K562 (cell line): ENCODE results near the gene YPEL3. TPM values are rescaled to one million over a fixed set of nuclear protein-coding genes. Genes with fewer than 3 reads are reported as not detected.
A peak's percentile ranks its signal among the peaks of the same experiment; 100 is the strongest.

Experiments
- BRF1 ChIP-seq: IDR thresholded peaks from 3 replicates; pipeline ENCODE4 v1.6.1; 2011; ENCODE audit warnings: borderline replicate concordance, mild to moderate bottlenecking; ENCODE audit not compliant: insufficient read length; ENCODE audit errors: extremely low read depth
- CBX8 ChIP-seq: fragments of 200-600 bp; sonication (generic); IDR thresholded peaks from 2 replicates; pipeline ENCODE4 v1.6.1; 2012; ENCODE audit warnings: borderline replicate concordance, mixed run types, low read depth, mild to moderate bottlenecking, moderate library complexity, mixed read lengths, low read length, control low read depth, inconsistent platforms; ENCODE audit not compliant: poor library complexity, severe bottlenecking; ENCODE audit errors: extremely low read depth
- CGGBP1 ChIP-seq: fragments of 250-450 bp; sonication (Bioruptor Pico); IDR thresholded peaks from 2 replicates; pipeline ENCODE4 v1.9.0; 2021; ENCODE audit warnings: mild to moderate bottlenecking
- CHD2 ChIP-seq: IDR thresholded peaks from 2 replicates; pipeline ENCODE4 v1.6.1; 2011; ENCODE audit warnings: low read depth, low read length
- HOXB6 ChIP-seq: fragments of 250-450 bp; sonication (Bioruptor Pico); IDR thresholded peaks from 2 replicates; pipeline ENCODE4 v1.5.1; 2022; ENCODE audit warnings: mild to moderate bottlenecking, borderline replicate concordance
- ILK ChIP-seq: fragments of 450-650 bp; IDR thresholded peaks from 2 replicates; pipeline ENCODE4 v1.6.1; 2016; ENCODE audit warnings: missing genetic modification characterization, low read depth, mild to moderate bottlenecking, missing compliant biosample characterization, moderate library complexity, borderline replicate concordance
- MTA1 ChIP-seq: fragments of 450-650 bp; IDR thresholded peaks from 2 replicates; pipeline ENCODE4 v1.6.1; 2017; ENCODE audit warnings: borderline replicate concordance
- MXD1 ChIP-seq: fragments of 250-450 bp; sonication (Bioruptor Pico); IDR thresholded peaks from 2 replicates; pipeline ENCODE4 v1.8.0; 2021; ENCODE audit warnings: borderline replicate concordance, mild to moderate bottlenecking, moderate library complexity; ENCODE audit not compliant: poor library complexity, severe bottlenecking
- NCOA6 ChIP-seq: fragments of 450-650 bp; IDR thresholded peaks from 2 replicates; pipeline ENCODE4 v1.6.1; 2017; ENCODE audit warnings: mild to moderate bottlenecking
- POU5F1 ChIP-seq: fragments of 150-350 bp; IDR thresholded peaks from 2 replicates; pipeline ENCODE4 v1.6.1; 2014; ENCODE audit warnings: borderline replicate concordance, low read length, low read depth, mild to moderate bottlenecking; ENCODE audit not compliant: partially characterized antibody
- SIRT6 ChIP-seq: IDR thresholded peaks from one replicate; pipeline ENCODE4 v1.6.1; 2012; ENCODE audit warnings: low read depth, mild to moderate bottlenecking, control low read depth, inconsistent platforms, low read length, moderate library complexity
- STAT6 ChIP-seq: sonication (generic); formaldehyde crosslinking; IDR thresholded peaks from 2 replicates; pipeline ENCODE4 v1.8.1; 2023; ENCODE audit warnings: mild to moderate bottlenecking, missing genetic modification reagents
- TCF3 ChIP-seq: sonication (generic); formaldehyde crosslinking; IDR thresholded peaks from 2 replicates; pipeline ENCODE4 v1.4.0; 2020; ENCODE audit warnings: mild to moderate bottlenecking, missing genetic modification reagents
- TEAD4 ChIP-seq, 2 experiments: sonication (generic) in 1 of 2; formaldehyde crosslinking in 1 of 2; IDR thresholded peaks; 2 replicates each; pipeline versions ENCODE4 v1.6.1 to v1.8.0; 2012 to 2022; ENCODE audit warnings: borderline replicate concordance in 1 of 2, inconsistent platforms in 1 of 2, low read length in 1 of 2, mild to moderate bottlenecking in 1 of 2, missing genetic modification reagents in 1 of 2
- TRIM25 ChIP-seq: fragments of 450-650 bp; IDR thresholded peaks from 2 replicates; pipeline ENCODE4 v1.7.0; 2016; ENCODE audit warnings: borderline replicate concordance
- USF2 ChIP-seq: sonication (generic); formaldehyde crosslinking; IDR thresholded peaks from 2 replicates; pipeline ENCODE4 v1.5.0; 2020; ENCODE audit warnings: missing genetic modification reagents
- YBX1 ChIP-seq: fragments of 450-650 bp; IDR thresholded peaks from 2 replicates; pipeline ENCODE4 v1.7.1; 2016; ENCODE audit warnings: mild to moderate bottlenecking
- ZNF431 ChIP-seq: sonication (generic); formaldehyde crosslinking; IDR thresholded peaks from 2 replicates; pipeline ENCODE4 v1.8.0; 2022; ENCODE audit warnings: mild to moderate bottlenecking, missing genetic modification reagents
- ZNF511 ChIP-seq: sonication (generic); formaldehyde crosslinking; IDR thresholded peaks from 2 replicates; pipeline ENCODE4 v1.8.0; 2022; ENCODE audit warnings: mild to moderate bottlenecking, missing genetic modification reagents
- ZNF589 ChIP-seq: fragments of 200-800 bp; sonication (Bioruptor generic); IDR thresholded peaks from 2 replicates; pipeline ENCODE4 v1.6.1; 2016; ENCODE audit warnings: low read depth, missing genetic modification characterization, missing compliant biosample characterization
- polyA plus RNA-seq, 8 experiments: library from polyadenylated mRNA; depleted of rRNA in 4 of 8; stranded (reverse) in 5 of 8; unstranded in 3 of 8; fragments of >200 nt; fragmentation: Nextera tagmentation in 2 of 8; fragmentation: Illumina TruSeq in 1 of 8; extraction: Ambion mirVana in 2 of 8; extraction: Trizol in 1 of 8; gene quantifications; 2 replicates each; pipeline versions ENCODE4 v1.2.1 to v1.2.3, GENCODE V29; 2011 to 2014; ENCODE audit warnings: inconsistent platforms in 1 of 8, missing spikeins in 1 of 8
- total RNA-seq, 7 experiments: library from RNA; depleted of rRNA in 6 of 7; stranded (reverse); fragments of >200 nt in 6 of 7; fragmentation: Illumina TruSeq in 2 of 7; extraction: Trizol in 2 of 7; gene quantifications; 2 replicates each; pipeline versions ENCODE4 v1.2.1 to v1.2.3, GENCODE V29; 2011 to 2021; ENCODE audit warnings: low replicate concordance in 1 of 7

YPEL3 gene
- total and polyA plus RNA-seq, 9 of the 15 experiments (the other 6 are each of a cell fraction or from before 2014, with no cell fraction given): 0.41 to 15.0 (median 2.9) TPM

GRCh38 chr16:30060836-30061554, 35.0 kb downstream of the YPEL3 start (continued):
- TF ChIP-seq USF2 (CRISPR knock-in tag) (no peak), STAT6 (no peak), ZNF511 (CRISPR knock-in tag) (no peak), HOXB6 (no peak), TEAD4 (IDR thresholded peaks at IDR 0.05; ENCODE audit: low read length) (peak; percentile 34), TEAD4 (CRISPR knock-in tag; IDR thresholded peaks at IDR 0.05; ENCODE audit: borderline replicate concordance) (no peak), SIRT6 (no peak), ZNF589 (CRISPR knock-in tag) (no peak), ZNF431 (CRISPR knock-in tag) (no peak), ILK (tag) (no peak), NCOA6 (no peak), CBX8 (no peak), TRIM25 (no peak), MTA1 (no peak), TCF3 (CRISPR knock-in tag) (no peak), CHD2 (no peak), MXD1 (CRISPR knock-in tag) (no peak), POU5F1 (no peak), CGGBP1 (CRISPR knock-in tag) (no peak), YBX1 (no peak), BRF1 (no peak)
